Right atrium auricular region (tissue), 2 donors: ENCODE results near the gene MYH7. TPM values are rescaled to one million over a fixed set of nuclear protein-coding genes. Genes with fewer than 3 reads are reported as not detected.

Experiments
- DNase-seq: peaks from one replicate; pipeline ENCODE4 v3.0.0-alpha.2; 2019; ENCODE audit warnings: low spot score
- H3K27ac ChIP-seq, 2 donors: fragments of 200-600 bp; sonication (generic); 1 replicate in 1 of 2; 2 replicates in 1 of 2; pipeline ENCODE4 v1.5.1; 2016 to 2019
- H3K27me3 ChIP-seq, 2 donors: fragments of 200-600 bp; sonication (generic); one replicate each; pipeline versions ENCODE4 v1.5.1 to v1.6.0; 2017 to 2019
- H3K36me3 ChIP-seq: fragments of 200-600 bp; sonication (generic); one replicate; pipeline ENCODE4 v1.5.1; 2016
- H3K4me1 ChIP-seq, 2 donors: fragments of 200-600 bp; sonication (generic); one replicate each; pipeline versions ENCODE4 v1.5.1 to v1.6.0; 2017 to 2019
- H3K4me3 ChIP-seq, 2 donors: fragments of 200-600 bp; sonication (generic); 1 replicate in 1 of 2; 2 replicates in 1 of 2; pipeline ENCODE4 v1.5.1; 2017 to 2019; ENCODE audit warnings: mild to moderate bottlenecking in 1 of 2, moderate library complexity in 1 of 2
- H3K9me3 ChIP-seq, 2 donors: fragments of 200-600 bp; sonication (generic); one replicate each; pipeline ENCODE4 v1.5.1; 2019
- CTCF ChIP-seq, 2 donors: fragments of 200-600 bp; sonication (generic); IDR thresholded peaks; one replicate each; pipeline ENCODE4 v1.5.1; 2019; ENCODE audit warnings: antibody characterized with exemption in 2 of 2
- total RNA-seq, 2 donors: library from RNA; depleted of rRNA; stranded (reverse); fragments of >200 nt; gene quantifications; one replicate each; pipeline ENCODE4 v1.1.0, GENCODE V29; 2016

MYH7 gene
- total RNA-seq, 2 donors from 2014 or later: 1,082 to 4,592 TPM

GRCh38 chr14:23379366-23380196 lies 55.9 kb downstream of the MYH7 start:
- peaks cover 34% of the 10 kb centered on the region for H3K36me3 ChIP-seq
- TF ChIP-seq CTCF (IDR thresholded peaks at IDR 0.05): peak; percentile 84 to 85
- no peaks in the 10 kb centered on the region for H3K9me3 ChIP-seq
- no peaks in the 10 kb centered on the region for H3K4me1 ChIP-seq
- no peak overlapping the region for H3K4me3 ChIP-seq
- peak; percentile 76 for DNase-seq
- H3K27me3 ChIP-seq: no peaks in the 10 kb centered on the region
- no peak overlapping the region for H3K27ac ChIP-seq

GRCh38 chr14:23378612-23379220 lies 56.7 kb downstream of the MYH7 start:
- TF ChIP-seq CTCF (IDR thresholded peaks at IDR 0.05): no peak
- no peak overlapping the region for H3K4me3 ChIP-seq
- H3K36me3 ChIP-seq: peaks cover 25% of the 10 kb centered on the region
- no peaks in the 10 kb centered on the region for H3K27me3 ChIP-seq
- no peak for DNase-seq
- H3K9me3 ChIP-seq: no peaks in the 10 kb centered on the region
- no peaks in the 10 kb centered on the region for H3K4me1 ChIP-seq
- H3K27ac ChIP-seq: no peak overlapping the region

GRCh38 chr14:23377573-23378563 lies 57.6 kb downstream of the MYH7 start:
- H3K9me3 ChIP-seq: no peaks in the 10 kb centered on the region
- no peak overlapping the region for H3K27ac ChIP-seq
- peaks cover 17% of the 10 kb centered on the region for H3K36me3 ChIP-seq
- H3K4me3 ChIP-seq: no peak overlapping the region
- no peak for DNase-seq
- no peaks in the 10 kb centered on the region for H3K27me3 ChIP-seq
- no peak for TF ChIP-seq CTCF (IDR thresholded peaks at IDR 0.05)
- H3K4me1 ChIP-seq: no peaks in the 10 kb centered on the region

- peak overlapping the region in 1 of 2 donors; percentile 42 for H3K27ac ChIP-seq
- DNase-seq: no peak
- peak overlapping the region in 1 of 2 donors; percentile 19 for H3K4me3 ChIP-seq
- no peaks in the 10 kb centered on the region for H3K27me3 ChIP-seq
- no peaks in the 10 kb centered on the region for H3K4me1 ChIP-seq
- H3K36me3 ChIP-seq: peaks cover 10% of the 10 kb centered on the region
- no peaks in the 10 kb centered on the region for H3K9me3 ChIP-seq
- no peak for TF ChIP-seq CTCF (IDR thresholded peaks at IDR 0.05)
Measured at GRCh38 chr14:23377198-23377550, 58.3 kb downstream of the MYH7 start.

- no peak for TF ChIP-seq CTCF (IDR thresholded peaks at IDR 0.05)
- peak within 1 kb of the TSS in 1 of 2 donors; percentile 42 for H3K27ac ChIP-seq
Measured at GRCh38 chr14:23376482-23377197, 58.8 kb downstream of the MYH7 start, which contains the start of gene CMTM5. Gene CMTM5 (plus strand): TSS chr14:23377046. CDS start chr14:23377252, 206 bp downstream.

More at GRCh38 chr14:23376482-23377197, 58.8 kb downstream of the MYH7 start, which contains the start of gene CMTM5:
- Histone ChIP-seq H3K9me3 (no peaks in the 10 kb centered on the region), H3K4me1 (no peaks in the 10 kb centered on the region), H3K27me3 (no peaks in the 10 kb centered on the region), H3K4me3 (peak within 1 kb of the TSS in 1 of 2 donors; percentile 19), H3K36me3 (peaks cover 5% of the 10 kb centered on the region)
- DNase-seq: no peak
